ENCODE data around the gene IGFBP2.

IGFBP2 gene

GRCh38 chr2:216644842-216645635, 11.8 kb downstream of the IGFBP2 start:
- DNase-seq: no peak

GRCh38 chr2:216645636-216645950, 12.4 kb downstream of the IGFBP2 start:
- DNase-seq: no peak

GRCh38 chr2:216646116-216646515, 12.9 kb downstream of the IGFBP2 start:
- DNase-seq: no peak

- DNase-seq: no peak
Observed at GRCh38 chr2:216648105-216648504, 14.9 kb downstream of the IGFBP2 start.

GRCh38 chr2:216649574-216649973, 16.4 kb downstream of the IGFBP2 start:
- no peak for DNase-seq

- no peak for DNase-seq
Observed at GRCh38 chr2:216650626-216651257, 17.5 kb downstream of the IGFBP2 start.

- no peak for DNase-seq
Observed at GRCh38 chr2:216651351-216651881, 18.2 kb downstream of the IGFBP2 start.

- DNase-seq: no peak
Observed at GRCh38 chr2:216652566-216652965, 19.3 kb downstream of the IGFBP2 start.

GRCh38 chr2:216653093-216653799, 20.0 kb downstream of the IGFBP2 start:
- DNase-seq: no peak

GRCh38 chr2:216653931-216654365, 20.7 kb downstream of the IGFBP2 start:
- no peak for DNase-seq

GRCh38 chr2:216654528-216655052, 21.4 kb downstream of the IGFBP2 start:
- DNase-seq: no peak

- DNase-seq: no peak
Observed at GRCh38 chr2:216657086-216657855, 24.1 kb downstream of the IGFBP2 start.

GRCh38 chr2:216657980-216658379, 24.8 kb downstream of the IGFBP2 start:
- DNase-seq: no peak

- DNase-seq: no peak
Observed at GRCh38 chr2:216658757-216659156, 25.5 kb downstream of the IGFBP2 start.

- no peak for DNase-seq
Observed at GRCh38 chr2:216659276-216659675, 26.1 kb downstream of the IGFBP2 start.

GRCh38 chr2:216660496-216660895, 27.3 kb downstream of the IGFBP2 start:
- DNase-seq: no peak

- no peak for DNase-seq
Observed at GRCh38 chr2:216661051-216661450, 27.8 kb downstream of the IGFBP2 start.

- DNase-seq: no peak
Observed at GRCh38 chr2:216661639-216662375, 28.6 kb downstream of the IGFBP2 start.

GRCh38 chr2:216663106-216663505, 29.9 kb downstream of the IGFBP2 start:
- DNase-seq: no peak

- DNase-seq: no peak
Observed at GRCh38 chr2:216663846-216664245, 30.6 kb downstream of the IGFBP2 start.

GRCh38 chr2:216664593-216665034, 31.4 kb downstream of the IGFBP2 start:
- no peak for DNase-seq

- DNase-seq: no peak
Observed at GRCh38 chr2:216665242-216665641, 32.0 kb downstream of the IGFBP2 start.

All from CD4-positive, alpha-beta T cell treated with Interferon gamma for 1 hour (primary cell).